GM18861 (cell line): ENCODE measurements around the gene PADI1.

ENCODE experiments used
- ATAC-seq: cut with Tn5 transposase; IDR thresholded peaks from one replicate; pipeline ENCODE4 v1.9.1; 2021; ENCODE audit not compliant: unreplicated experiment

Gene PADI1

GRCh38 chr1:17295292-17295691 lies 90.4 kb downstream of the PADI1 start:
- ATAC-seq: no peak
